Measurements from ENCODE around the gene SYT2. TPM values are rescaled to one million over a fixed set of nuclear protein-coding genes. Genes with fewer than 3 reads are reported as not detected.

SYT2 gene
- total RNA-seq, 1 experiment from 2014 or later = not detected

GRCh38 chr1:202597090-202597761 lies 113.0 kb downstream of the SYT2 start:
- ChIA-PET POLR2A (ENCODE audit: unreplicated experiment) (no interaction called here), CTCF (no interaction called here)
- H3F3A ChIP-seq (ENCODE audit: low read length, unreplicated experiment) = no peaks in the 10 kb centered on the region
- intact Hi-C loops (cut with micrococcal nuclease) = no loop called here
- H3K9ac ChIP-seq (ENCODE audit: low read length) = no peak overlapping the region
- H3K9me2 ChIP-seq (replicated peaks; ENCODE audit: low read length) = no peaks in the 10 kb centered on the region
- no peak overlapping the region for H3K4me2 ChIP-seq (ENCODE audit: low read length)
- peaks cover 12% of the 10 kb centered on the region; the same call in 1 of the 2 replicates for H3K4me1 ChIP-seq (ENCODE audit: insufficient read depth, low read length)
- no peaks in the 10 kb centered on the region for H3K79me2 ChIP-seq (ENCODE audit: low read length)
- no peak for DNase-seq
- no TSS peak for BruUV-seq (replicated peaks)
- H3K4me3 ChIP-seq (ENCODE audit: low read length) = no peak overlapping the region
- H2AFZ ChIP-seq (ENCODE audit: low read length) = no peak overlapping the region
- TF ChIP-seq EZH2 (IDR thresholded peaks at IDR 0.05; ENCODE audit: low read length, unreplicated experiment) (no peak), EZH2phosphoT487 (IDR thresholded peaks at IDR 0.05; ENCODE audit: borderline replicate concordance, low read length) (no peak)
- TF ChIP-seq, protein P1, sequence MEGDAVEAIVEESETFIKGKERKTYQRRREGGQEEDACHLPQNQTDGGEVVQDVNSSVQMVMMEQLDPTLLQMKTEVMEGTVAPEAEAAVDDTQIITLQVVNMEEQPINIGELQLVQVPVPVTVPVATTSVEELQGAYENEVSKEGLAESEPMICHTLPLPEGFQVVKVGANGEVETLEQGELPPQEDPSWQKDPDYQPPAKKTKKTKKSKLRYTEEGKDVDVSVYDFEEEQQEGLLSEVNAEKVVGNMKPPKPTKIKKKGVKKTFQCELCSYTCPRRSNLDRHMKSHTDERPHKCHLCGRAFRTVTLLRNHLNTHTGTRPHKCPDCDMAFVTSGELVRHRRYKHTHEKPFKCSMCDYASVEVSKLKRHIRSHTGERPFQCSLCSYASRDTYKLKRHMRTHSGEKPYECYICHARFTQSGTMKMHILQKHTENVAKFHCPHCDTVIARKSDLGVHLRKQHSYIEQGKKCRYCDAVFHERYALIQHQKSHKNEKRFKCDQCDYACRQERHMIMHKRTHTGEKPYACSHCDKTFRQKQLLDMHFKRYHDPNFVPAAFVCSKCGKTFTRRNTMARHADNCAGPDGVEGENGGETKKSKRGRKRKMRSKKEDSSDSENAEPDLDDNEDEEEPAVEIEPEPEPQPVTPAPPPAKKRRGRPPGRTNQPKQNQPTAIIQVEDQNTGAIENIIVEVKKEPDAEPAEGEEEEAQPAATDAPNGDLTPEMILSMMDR (conservative IDR thresholded peaks at IDR 0.05; ENCODE audit: low read depth, low read length) = no peak
- no peak for ATAC-seq
- H3K27ac ChIP-seq (ENCODE audit: low read length) = no peak overlapping the region
- H3K27me3 ChIP-seq (ENCODE audit: low read length) = no peaks in the 10 kb centered on the region
- no peaks in the 10 kb centered on the region for H3K36me3 ChIP-seq (ENCODE audit: low read depth, low read length)
- no peaks in the 10 kb centered on the region for H3K9me3 ChIP-seq (ENCODE audit: low read length)
- H4K20me1 ChIP-seq (ENCODE audit: low read length) = no peaks in the 10 kb centered on the region

DNA sequence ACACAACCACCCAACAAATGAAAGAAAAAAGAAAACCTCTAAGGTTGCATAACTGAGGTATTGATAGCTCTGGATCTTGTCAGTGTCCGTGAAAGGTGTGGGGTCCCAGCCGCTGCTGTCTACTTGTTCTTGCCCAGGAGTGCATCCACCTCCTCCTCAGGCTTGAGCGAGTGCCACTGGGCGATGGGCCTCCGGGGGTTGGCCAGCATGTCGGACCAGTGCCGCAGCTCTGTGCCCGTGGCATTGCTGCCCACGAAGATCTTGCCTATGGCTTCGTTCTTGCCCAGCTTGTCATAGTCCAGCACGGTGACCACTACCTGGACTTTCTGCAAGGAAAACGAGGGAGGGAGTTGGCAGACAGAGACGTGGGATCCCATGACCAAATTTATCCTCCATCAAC lies 113.6 kb downstream of the SYT2 start:
- no peaks in the 10 kb centered on the region for H3K9me2 ChIP-seq (replicated peaks; ENCODE audit: low read length)
- BruUV-seq (replicated peaks) = no TSS peak
- ATAC-seq (no peak), DNase-seq (no peak)
- no peaks in the 10 kb centered on the region for H3F3A ChIP-seq (ENCODE audit: low read length, unreplicated experiment)
- intact Hi-C loops (cut with micrococcal nuclease) = no loop called here
- no peaks in the 10 kb centered on the region for H4K20me1 ChIP-seq (ENCODE audit: low read length)
- H3K36me3 ChIP-seq (ENCODE audit: low read depth, low read length) = no peaks in the 10 kb centered on the region
- no peaks in the 10 kb centered on the region for H3K9me3 ChIP-seq (ENCODE audit: low read length)
- H3K4me2 ChIP-seq (ENCODE audit: low read length) = no peak overlapping the region
- H3K79me2 ChIP-seq (ENCODE audit: low read length) = no peaks in the 10 kb centered on the region
- TF ChIP-seq, protein P1 (conservative IDR thresholded peaks at IDR 0.05; ENCODE audit: low read depth, low read length) = no peak
- TF ChIP-seq EZH2phosphoT487 (IDR thresholded peaks at IDR 0.05; ENCODE audit: borderline replicate concordance, low read length) (no peak), EZH2 (IDR thresholded peaks at IDR 0.05; ENCODE audit: low read length, unreplicated experiment) (no peak)
- ChIA-PET CTCF (no interaction called here), POLR2A (ENCODE audit: unreplicated experiment) (no interaction called here)
- H3K4me1 ChIP-seq (ENCODE audit: insufficient read depth, low read length) = peaks cover 12% of the 10 kb centered on the region; the same call in 1 of the 2 replicates
- H3K4me3 ChIP-seq (ENCODE audit: low read length) = no peak overlapping the region
- H3K27me3 ChIP-seq (ENCODE audit: low read length) = no peaks in the 10 kb centered on the region
- H3K9ac ChIP-seq (ENCODE audit: low read length) = no peak overlapping the region
- H2AFZ ChIP-seq (ENCODE audit: low read length) = no peak overlapping the region
- H3K27ac ChIP-seq (ENCODE audit: low read length) = no peak overlapping the region

DNA sequence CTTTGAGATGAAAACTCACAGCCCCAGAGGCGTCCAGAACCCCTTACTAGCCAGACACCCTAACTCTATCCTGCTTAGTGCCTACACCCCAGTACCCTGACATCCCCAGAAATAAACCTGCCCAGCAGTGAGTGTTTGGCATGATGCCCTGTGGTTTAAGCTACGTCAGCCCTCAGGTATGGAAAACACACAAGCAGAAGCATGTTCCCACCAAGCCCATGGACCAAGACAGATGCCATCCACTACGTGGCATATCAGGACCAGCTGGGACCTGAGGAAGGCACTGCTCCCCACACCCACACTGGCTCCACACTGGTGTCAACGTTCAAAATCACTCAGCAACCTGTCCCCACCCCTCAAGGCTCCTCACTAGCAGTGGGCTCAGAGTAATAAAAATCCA lies 116.4 kb downstream of the SYT2 start:
- H3K9ac ChIP-seq (ENCODE audit: low read length) = no peak overlapping the region
- no peak overlapping the region for H3K4me2 ChIP-seq (ENCODE audit: low read length)
- H3K4me3 ChIP-seq (ENCODE audit: low read length) = no peak overlapping the region
- no TSS peak for BruUV-seq (replicated peaks)
- no peaks in the 10 kb centered on the region for H3K9me2 ChIP-seq (replicated peaks; ENCODE audit: low read length)
- H3K27me3 ChIP-seq (ENCODE audit: low read length) = no peaks in the 10 kb centered on the region
- H3K9me3 ChIP-seq (ENCODE audit: low read length) = no peaks in the 10 kb centered on the region
- no peaks in the 10 kb centered on the region for H3F3A ChIP-seq (ENCODE audit: low read length, unreplicated experiment)
- no peak overlapping the region for H2AFZ ChIP-seq (ENCODE audit: low read length)
- no peaks in the 10 kb centered on the region for H3K79me2 ChIP-seq (ENCODE audit: low read length)
- H3K4me1 ChIP-seq (ENCODE audit: insufficient read depth, low read length) = peaks cover 27% of the 10 kb centered on the region
- no peaks in the 10 kb centered on the region for H4K20me1 ChIP-seq (ENCODE audit: low read length)
- no peak overlapping the region for H3K27ac ChIP-seq (ENCODE audit: low read length)
- CTCF ChIA-PET = no interaction called here
- intact Hi-C loops (cut with micrococcal nuclease) = no loop called here
- H3K36me3 ChIP-seq (ENCODE audit: low read depth, low read length) = no peaks in the 10 kb centered on the region
- no peak for ATAC-seq
- DNase-seq = peak; percentile 57
- POLR2A ChIA-PET (ENCODE audit: unreplicated experiment) = no interaction called here
- TF ChIP-seq EZH2phosphoT487 (IDR thresholded peaks at IDR 0.05; ENCODE audit: borderline replicate concordance, low read length) (no peak), EZH2 (IDR thresholded peaks at IDR 0.05; ENCODE audit: low read length, unreplicated experiment) (no peak)
- TF ChIP-seq, protein P1 (conservative IDR thresholded peaks at IDR 0.05; ENCODE audit: low read depth, low read length) = no peak

Data from PC-3 (cell line).